Thymus (tissue), 11 donors: Measurements from ENCODE around the gene SRRM4. TPM values are rescaled to one million over a fixed set of nuclear protein-coding genes. Genes with fewer than 3 reads are reported as not detected.

Experiments
- DNase-seq, 9 donors: peaks; one replicate each; pipeline ENCODE4 v3.0.0-alpha.2; 2013; ENCODE audit warnings: low spot score in 9 of 9, low read depth in 6 of 9, missing footprints in 1 of 9
- H3K27ac ChIP-seq, 2 donors: one replicate each; pipeline ENCODE4 v1.5.1; 2013; ENCODE audit warnings: control low read depth in 1 of 2, low read depth in 1 of 2, low read length in 1 of 2, mild to moderate bottlenecking in 1 of 2, moderate library complexity in 1 of 2
- H3K27me3 ChIP-seq, 2 donors: one replicate each; pipeline ENCODE4 v1.5.1; 2013; ENCODE audit warnings: low read length in 1 of 2; ENCODE audit not compliant: control insufficient read depth in 2 of 2, insufficient read depth in 1 of 2
- H3K36me3 ChIP-seq, 2 donors: one replicate each; pipeline ENCODE4 v1.5.1; 2013; ENCODE audit warnings: low read length in 1 of 2, mild to moderate bottlenecking in 1 of 2, moderate library complexity in 1 of 2; ENCODE audit not compliant: control insufficient read depth in 2 of 2, insufficient read depth in 2 of 2
- H3K4me1 ChIP-seq, 2 donors: one replicate each; pipeline ENCODE4 v1.5.1; 2013; ENCODE audit warnings: low read length in 2 of 2; ENCODE audit not compliant: control insufficient read depth in 2 of 2, insufficient read depth in 2 of 2
- H3K4me3 ChIP-seq, 2 donors: one replicate each; pipeline ENCODE4 v1.5.1; 2013; ENCODE audit warnings: low read length in 2 of 2, control low read depth in 1 of 2, mild to moderate bottlenecking in 1 of 2
- H3K9me3 ChIP-seq, 2 donors: one replicate each; pipeline ENCODE4 v1.5.1; 2013; ENCODE audit warnings: low read length in 1 of 2, mild to moderate bottlenecking in 1 of 2; ENCODE audit not compliant: control insufficient read depth in 2 of 2, insufficient read depth in 1 of 2
- WGBS: extraction: QIAGEN DNeasy Blood & Tissue Kit; methylation state at CpG from one replicate; pipeline ENCODE4 v1.1.7; 2013; 5-methylcytosine and 5-hydroxymethylcytosine counted together
- polyA plus RNA-seq: library from polyadenylated mRNA; stranded (reverse); fragments of 200-250 nt; gene quantifications from one replicate; pipeline ENCODE4 v1.2.3, GENCODE V29; 2013
- total RNA-seq: library from RNA; stranded (reverse); fragments of 120-200 nt; gene quantifications from one replicate; pipeline ENCODE4 v1.2.4, GENCODE V29; 2013
- donor health status: healthy.

SRRM4 gene
- total and polyA plus RNA-seq, 2 donors = under 0.01 to 0.05 TPM

DNA sequence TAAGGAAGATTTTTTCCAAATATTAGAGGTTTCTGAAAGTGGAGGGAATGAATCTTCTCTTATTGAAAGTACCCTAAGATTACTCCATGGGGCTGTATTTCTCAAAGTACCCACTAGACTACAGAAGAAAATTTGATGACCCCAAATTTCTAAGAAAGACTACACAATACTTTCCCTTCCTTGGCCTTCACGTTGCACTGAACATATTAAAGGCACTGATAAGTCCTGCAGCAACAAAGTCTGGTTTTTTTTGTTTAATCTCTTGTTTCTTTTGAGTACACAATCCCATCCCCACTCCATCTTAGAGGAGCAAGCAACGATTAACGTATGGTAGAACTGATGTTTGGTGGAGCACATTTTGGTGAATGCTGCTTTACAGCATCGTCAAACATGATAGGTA lies 70.1 kb downstream of the SRRM4 start:
- no peaks in the 10 kb centered on the region for H3K27me3 ChIP-seq
- no peaks in the 10 kb centered on the region for H3K4me1 ChIP-seq
- H3K27ac ChIP-seq = no peak overlapping the region
- H3K36me3 ChIP-seq = no peaks in the 10 kb centered on the region
- 90% methylated on average over 4 of the region's 4 CpGs for WGBS
- no peaks in the 10 kb centered on the region for H3K9me3 ChIP-seq
- no peak for DNase-seq
- no peak overlapping the region for H3K4me3 ChIP-seq

DNA sequence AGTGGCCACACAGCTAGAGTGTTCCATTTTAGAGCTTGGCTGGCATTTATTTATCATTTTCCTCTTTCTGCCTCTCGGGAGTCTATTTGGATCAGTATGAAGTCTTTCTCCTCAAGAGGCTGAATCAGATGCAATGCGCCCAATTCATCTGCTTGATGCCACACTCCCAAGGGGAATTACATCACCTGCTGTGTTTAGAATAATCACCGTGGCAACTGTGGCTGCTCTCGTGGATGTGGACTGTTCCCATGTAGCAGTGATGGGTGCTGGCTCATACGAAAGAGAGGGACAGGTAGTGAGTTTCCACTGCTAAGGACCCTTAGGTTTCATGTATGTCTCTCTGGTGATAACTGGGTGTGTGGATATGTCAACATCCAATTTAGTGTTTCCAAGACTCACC lies 70.7 kb downstream of the SRRM4 start:
- Histone ChIP-seq H3K4me1 (no peaks in the 10 kb centered on the region), H3K36me3 (no peaks in the 10 kb centered on the region), H3K9me3 (no peaks in the 10 kb centered on the region), H3K27ac (no peak overlapping the region), H3K4me3 (no peak overlapping the region), H3K27me3 (no peaks in the 10 kb centered on the region)
- DNase-seq = no peak
- WGBS = 91% methylated on average over 5 of the region's 5 CpGs

DNA sequence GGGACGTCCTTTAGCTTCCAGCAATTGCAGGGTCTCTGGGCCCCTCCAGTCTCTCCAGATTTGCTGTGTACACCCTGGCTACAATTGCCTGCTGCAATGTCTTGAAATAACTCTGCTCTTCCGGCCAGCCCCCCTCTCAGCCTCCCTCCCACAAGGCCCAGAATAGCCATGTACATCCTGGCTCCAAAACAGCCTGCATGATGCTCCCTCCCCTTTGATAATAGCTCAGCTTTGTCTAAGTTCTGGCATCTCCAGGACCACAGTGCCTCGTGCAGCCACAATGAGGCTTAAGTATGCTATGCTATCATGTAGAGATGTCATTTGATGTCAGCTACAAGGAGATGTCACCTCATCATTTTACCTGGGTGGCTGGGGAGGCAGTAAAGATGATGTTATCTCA lies 74.6 kb downstream of the SRRM4 start:
- H3K9me3 ChIP-seq = no peaks in the 10 kb centered on the region
- H3K4me3 ChIP-seq = no peak overlapping the region
- DNase-seq = no peak
- no peaks in the 10 kb centered on the region for H3K36me3 ChIP-seq
- H3K4me1 ChIP-seq = no peaks in the 10 kb centered on the region
- WGBS = 65% methylated on average over 3 of the region's 3 CpGs
- no peaks in the 10 kb centered on the region for H3K27me3 ChIP-seq
- H3K27ac ChIP-seq = no peak overlapping the region

- H3K36me3 ChIP-seq = no peaks in the 10 kb centered on the region
- no peak overlapping the region for H3K27ac ChIP-seq
- no peaks in the 10 kb centered on the region for H3K9me3 ChIP-seq
- H3K4me3 ChIP-seq = no peak overlapping the region
- 31% methylated on average over 16 of the region's 16 CpGs for WGBS
- no peaks in the 10 kb centered on the region for H3K4me1 ChIP-seq
- peak; percentile 14 to 72 (median 51) for DNase-seq
- no peaks in the 10 kb centered on the region for H3K27me3 ChIP-seq
These were observed 79.8 kb downstream of the SRRM4 start for GRCh38 chr12:119060847-119061796.

- H3K4me3 ChIP-seq = no peak overlapping the region
- H3K9me3 ChIP-seq = no peaks in the 10 kb centered on the region
- no peak overlapping the region for H3K27ac ChIP-seq
- H3K4me1 ChIP-seq = no peaks in the 10 kb centered on the region
- no peak for DNase-seq
- no peaks in the 10 kb centered on the region for H3K36me3 ChIP-seq
- H3K27me3 ChIP-seq = no peaks in the 10 kb centered on the region
- 74% methylated on average over 9 of the region's 9 CpGs for WGBS
These were observed 87.0 kb downstream of the SRRM4 start for GRCh38 chr12:119068129-119068856.

DNA sequence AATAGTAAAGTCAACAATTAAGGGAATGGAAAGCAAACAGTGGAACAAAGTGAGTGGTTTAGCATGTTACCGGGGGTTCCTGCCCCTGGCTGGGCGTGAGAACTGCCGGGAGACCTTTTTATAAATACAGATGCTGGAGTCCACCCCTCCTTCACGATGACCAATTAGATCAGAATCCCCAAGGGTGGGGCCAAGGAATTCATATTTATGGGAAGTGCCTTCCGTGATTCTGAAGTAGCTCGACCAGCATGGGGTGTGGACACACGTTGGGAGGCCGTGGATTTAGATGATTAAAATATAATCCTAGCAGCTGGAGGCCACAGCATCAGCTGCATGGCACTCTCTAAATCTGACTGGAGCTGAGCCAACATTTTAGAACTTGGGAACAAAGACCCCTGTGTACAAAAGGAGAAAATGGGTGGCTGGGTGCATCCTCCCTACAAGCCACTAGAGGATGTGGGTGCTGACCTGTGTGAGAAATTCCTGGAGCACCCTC lies 87.9 kb downstream of the SRRM4 start:
- 43% methylated on average over 8 of the region's 8 CpGs for WGBS
- Histone ChIP-seq H3K27me3 (no peaks in the 10 kb centered on the region), H3K9me3 (no peaks in the 10 kb centered on the region), H3K27ac (no peak overlapping the region), H3K4me3 (no peak overlapping the region), H3K4me1 (no peaks in the 10 kb centered on the region), H3K36me3 (no peaks in the 10 kb centered on the region)
- no peak for DNase-seq

DNA sequence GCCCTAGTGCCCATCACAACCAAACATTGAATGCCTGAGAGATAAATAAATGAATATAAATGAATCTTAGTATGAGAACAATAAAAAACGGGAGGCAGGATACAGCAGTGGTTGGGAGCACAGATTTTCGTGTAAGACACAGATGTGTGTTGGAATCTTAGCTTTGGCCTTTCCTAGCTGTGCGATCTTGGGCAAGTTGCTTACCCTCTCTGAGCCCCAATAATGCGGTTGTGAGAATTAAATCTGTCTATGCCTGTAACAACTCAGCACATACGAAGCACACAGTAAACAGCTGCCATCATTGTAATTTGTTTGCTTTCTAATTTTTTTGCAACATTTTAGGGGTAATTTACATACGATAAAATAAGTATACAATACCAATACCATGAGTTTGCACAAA lies 89.8 kb downstream of the SRRM4 start:
- Histone ChIP-seq H3K36me3 (no peaks in the 10 kb centered on the region), H3K27me3 (no peaks in the 10 kb centered on the region), H3K4me3 (no peak overlapping the region), H3K27ac (no peak overlapping the region), H3K4me1 (no peaks in the 10 kb centered on the region), H3K9me3 (no peaks in the 10 kb centered on the region)
- 90% methylated on average over 6 of the region's 6 CpGs for WGBS
- no peak for DNase-seq

- DNase-seq = no peak
- no peaks in the 10 kb centered on the region for H3K9me3 ChIP-seq
- H3K4me1 ChIP-seq = no peaks in the 10 kb centered on the region
- H3K4me3 ChIP-seq = no peak overlapping the region
- no peaks in the 10 kb centered on the region for H3K27me3 ChIP-seq
- H3K36me3 ChIP-seq = no peaks in the 10 kb centered on the region
- H3K27ac ChIP-seq = no peak overlapping the region
- WGBS = 91% methylated on average over 5 of the region's 5 CpGs
These were observed 90.4 kb downstream of the SRRM4 start for GRCh38 chr12:119071638-119072231.

DNA sequence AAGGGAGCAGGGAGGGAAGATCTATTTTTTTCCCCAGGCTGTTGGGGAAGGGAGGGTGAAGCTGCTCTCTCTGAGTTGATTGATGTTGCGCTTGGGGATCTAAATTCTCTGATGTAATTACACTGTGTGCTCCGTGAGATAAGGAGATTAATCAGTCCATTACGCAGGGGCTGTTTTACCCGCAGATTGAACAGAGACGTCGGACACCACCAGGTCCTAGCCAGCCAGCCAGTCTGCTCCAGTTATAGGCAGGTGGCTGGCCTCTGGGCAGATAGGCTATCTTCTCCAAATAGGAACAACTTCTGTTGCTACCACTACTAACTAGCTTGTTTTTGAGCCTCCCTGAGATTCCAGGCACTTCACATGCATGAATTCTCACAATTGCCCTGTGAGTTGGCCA lies 91.1 kb downstream of the SRRM4 start:
- no peak for DNase-seq
- H3K9me3 ChIP-seq = no peaks in the 10 kb centered on the region
- no peaks in the 10 kb centered on the region for H3K36me3 ChIP-seq
- 75% methylated on average over 6 of the region's 6 CpGs for WGBS
- H3K4me3 ChIP-seq = no peak overlapping the region
- H3K4me1 ChIP-seq = no peaks in the 10 kb centered on the region
- H3K27me3 ChIP-seq = no peaks in the 10 kb centered on the region
- no peak overlapping the region for H3K27ac ChIP-seq
